MCF 10A (cell line): ENCODE results near the gene RELL1. TPM values are rescaled to one million over a fixed set of nuclear protein-coding genes. Genes with fewer than 3 reads are reported as not detected.

Source experiments
- BruUV-seq: library from RNA; stranded (reverse); fragments of 400-500 nt; replicated peaks from 2 replicates; lab custom pipeline; 2021; lab: Mats Ljungman, UMichigan
- CTCF ChIA-PET: fragments of 300-600 bp; sonication (Branson Sonifier 250); formaldehyde crosslinking; extraction: SDS; loops from one replicate; lab custom pipeline; 2021; ENCODE audit warnings: antibody characterized with exemption, inconsistent platforms; lab: Yijun Ruan, JAX
- POLR2A ChIA-PET: fragments of 300-600, 350-650 bp; sonication (Branson Sonifier 250); formaldehyde crosslinking; extraction: SDS; loops from one replicate; lab custom pipeline; 2020; ENCODE audit warnings: antibody characterized with exemption, inconsistent platforms; lab: Yijun Ruan, JAX
- DNase-seq: peaks from one replicate; pipeline ENCODE4 v3.0.0-alpha.2; 2018; ENCODE audit not compliant: unreplicated experiment
- H3K27ac Mint-ChIP-seq: one replicate; pipeline ENCODE4 v1.8.0; 2022; ENCODE audit warnings: mild to moderate bottlenecking, low read depth, mixed read lengths; ENCODE audit not compliant: unreplicated experiment
- H3K27me3 Mint-ChIP-seq: one replicate; pipeline ENCODE4 v1.8.0; 2022; ENCODE audit warnings: mixed read lengths; ENCODE audit not compliant: insufficient read depth, unreplicated experiment
- H3K36me3 Mint-ChIP-seq: one replicate; pipeline ENCODE4 v1.8.0; 2022; ENCODE audit warnings: mild to moderate bottlenecking, moderate library complexity, mixed read lengths; ENCODE audit not compliant: insufficient read depth, unreplicated experiment
- H3K4me1 Mint-ChIP-seq: one replicate; pipeline ENCODE4 v1.8.0; 2022; ENCODE audit warnings: mixed read lengths; ENCODE audit not compliant: insufficient read depth, unreplicated experiment
- H3K4me3 Mint-ChIP-seq: one replicate; pipeline ENCODE4 v1.8.0; 2022; ENCODE audit warnings: mild to moderate bottlenecking, moderate library complexity, mixed read lengths; ENCODE audit not compliant: unreplicated experiment
- H3K9me3 Mint-ChIP-seq: one replicate; pipeline ENCODE4 v1.8.0; 2022; ENCODE audit warnings: mixed read lengths; ENCODE audit not compliant: unreplicated experiment
- CTCF ChIP-seq: fragments of 200-600 bp; IDR thresholded peaks from one replicate; pipeline ENCODE4 v1.8.0; 2022; ENCODE audit warnings: antibody characterized with exemption, mild to moderate bottlenecking; ENCODE audit not compliant: unreplicated experiment
- intact Hi-C: fragments of 100-400 bp; cut with micrococcal nuclease; formaldehyde crosslinking; loops from 2 replicates; pipeline ENCODE4 v1.14.1; 2022
- total RNA-seq: library from RNA; stranded (reverse); gene quantifications from 2 replicates; pipeline ENCODE4 v1.2.3, GENCODE V29; 2022

The RELL1 gene
- total RNA-seq, 1 experiment from 2014 or later, result 28.6 TPM

GRCh38 chr4:37652747-37653527, 33.2 kb downstream of the RELL1 start:
- POLR2A ChIA-PET, result interaction anchor here (1.0 to 1.2 kb wide), 2 partner anchors 34 to 109 kb away, joined by 3 read pairs; no protein-coding TSS in a partner anchor
- no peak for TF ChIP-seq CTCF

GRCh38 chr4:37651781-37652377, 34.3 kb downstream of the RELL1 start:
- peaks cover under 1% of the 10 kb centered on the region for H3K9me3 Mint-ChIP-seq
- intact Hi-C loops, result no loop called here
- POLR2A ChIA-PET, result interaction anchor here (0.8 to 1.1 kb wide), 4 partner anchors 8 to 110 kb away, joined by 3 to 4 read pairs (median 4); no protein-coding TSS in a partner anchor
- no peak for TF ChIP-seq CTCF
- no peak overlapping the region for H3K4me3 Mint-ChIP-seq
- H3K27me3 Mint-ChIP-seq, result no peaks in the 10 kb centered on the region
- CTCF ChIA-PET, result interaction anchor here (1.1 to 3.0 kb wide), 5 partner anchors 8 to 49 kb away, joined by 4 to 10 read pairs (median 6); no protein-coding TSS in a partner anchor
- H3K27ac Mint-ChIP-seq, result no peak overlapping the region
- DNase-seq, result no peak
- peaks cover 11% of the 10 kb centered on the region for H3K4me1 Mint-ChIP-seq
- peaks cover 18% of the 10 kb centered on the region for H3K36me3 Mint-ChIP-seq
- no TSS peak for BruUV-seq

More at GRCh38 chr4:37652747-37653527, 33.2 kb downstream of the RELL1 start:
- Mint-ChIP-seq H3K27me3 (no peaks in the 10 kb centered on the region), H3K4me1 (peaks cover 11% of the 10 kb centered on the region), H3K4me3 (no peak overlapping the region), H3K36me3 (peaks cover 14% of the 10 kb centered on the region), H3K27ac (no peak overlapping the region), H3K9me3 (peaks cover 6% of the 10 kb centered on the region)
- DNase-seq, result no peak
- CTCF ChIA-PET, result interaction anchor here (0.7 to 3.0 kb wide), 6 partner anchors 11 to 149 kb away, joined by 3 to 10 read pairs (median 6); no protein-coding TSS in a partner anchor
- no TSS peak for BruUV-seq
- intact Hi-C loops, result no loop called here

- no peak overlapping the region for H3K27ac Mint-ChIP-seq
- CTCF ChIA-PET, result interaction anchor here (1.8 to 3.0 kb wide), 2 partner anchors 25 to 47 kb away, joined by 4 to 10 read pairs; no protein-coding TSS in a partner anchor
- no peak for TF ChIP-seq CTCF
These were observed 35.7 kb downstream of the RELL1 start for GRCh38 chr4:37650481-37650880.

GRCh38 chr4:37649268-37649667, 36.9 kb downstream of the RELL1 start:
- no peaks in the 10 kb centered on the region for H3K27me3 Mint-ChIP-seq
- no peak for DNase-seq
- intact Hi-C loops, result loop anchor here (2.0 kb wide), 2 partner anchors 20 to 38 kb away; partner anchors contain the start of gene RELL1
- peaks cover 11% of the 10 kb centered on the region for H3K4me1 Mint-ChIP-seq
- H3K4me3 Mint-ChIP-seq, result no peak overlapping the region
- peaks cover 28% of the 10 kb centered on the region for H3K36me3 Mint-ChIP-seq
- H3K27ac Mint-ChIP-seq, result peak overlapping the region; percentile 81
- ChIA-PET CTCF (interaction anchor here (0.6 kb wide), 1 partner anchor 465 kb away, joined by 5 read pairs; no protein-coding TSS in a partner anchor), POLR2A (interaction anchor here (1.4 kb wide), 1 partner anchor 18 kb away, joined by 6 read pairs; no protein-coding TSS in a partner anchor)
- BruUV-seq, result no TSS peak
- TF ChIP-seq CTCF, result no peak
- no peaks in the 10 kb centered on the region for H3K9me3 Mint-ChIP-seq

More at GRCh38 chr4:37650481-37650880, 35.7 kb downstream of the RELL1 start:
- no peak for DNase-seq
- POLR2A ChIA-PET, result interaction anchor here (1.1 to 1.4 kb wide), 2 partner anchors 15 to 17 kb away, joined by 3 to 6 read pairs; no protein-coding TSS in a partner anchor
- intact Hi-C loops, result no loop called here
- Mint-ChIP-seq H3K4me3 (no peak overlapping the region), H3K9me3 (no peaks in the 10 kb centered on the region), H3K27me3 (no peaks in the 10 kb centered on the region), H3K36me3 (peaks cover 20% of the 10 kb centered on the region), H3K4me1 (peaks cover 11% of the 10 kb centered on the region)
- no TSS peak for BruUV-seq
